Measurements from ENCODE around the gene PLIN3.

PLIN3 gene

DNA sequence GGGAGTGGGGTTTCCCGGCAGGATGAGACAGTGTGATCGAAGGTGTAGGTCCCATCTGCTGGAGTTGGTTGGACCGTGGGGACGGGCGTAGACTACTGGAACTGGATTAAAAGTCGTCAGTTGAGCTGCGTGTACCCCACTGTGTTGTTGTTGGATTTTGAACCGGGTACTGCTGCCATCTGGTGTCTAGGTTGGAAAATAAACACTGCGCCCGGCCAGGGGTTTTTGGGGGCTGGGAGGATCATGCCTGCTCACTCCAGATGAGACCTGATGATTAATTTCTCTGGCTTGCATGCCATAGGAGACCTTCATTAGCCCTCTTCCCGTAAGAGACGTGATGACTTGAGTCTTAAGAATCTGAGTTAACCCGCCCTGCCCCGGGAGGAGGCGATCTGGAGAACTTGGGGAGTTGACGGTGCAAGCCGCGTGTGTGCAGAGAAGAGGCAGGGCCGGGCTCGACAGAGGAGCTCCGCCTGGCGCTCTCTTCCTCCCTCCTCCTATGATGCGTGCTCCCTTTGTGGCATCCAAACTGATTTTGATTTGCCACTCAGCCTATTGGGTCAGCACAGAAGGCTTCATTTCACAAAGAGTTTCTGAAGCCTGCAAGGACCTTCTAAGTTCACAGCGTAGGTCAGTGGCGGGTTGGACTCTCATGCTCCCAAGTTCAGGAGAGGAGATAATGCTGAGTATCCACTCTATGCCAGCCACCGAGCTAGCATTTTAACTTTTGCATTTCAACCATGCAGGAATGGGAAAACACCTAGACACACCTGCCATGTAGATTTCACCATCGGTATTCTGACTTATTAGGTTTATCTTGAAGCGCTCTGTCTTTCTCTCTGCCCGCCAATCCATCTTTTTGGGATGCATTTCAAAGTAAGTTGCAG is 44.6 kb upstream of the PLIN3 start:
- TF ChIP-seq, protein P1, sequence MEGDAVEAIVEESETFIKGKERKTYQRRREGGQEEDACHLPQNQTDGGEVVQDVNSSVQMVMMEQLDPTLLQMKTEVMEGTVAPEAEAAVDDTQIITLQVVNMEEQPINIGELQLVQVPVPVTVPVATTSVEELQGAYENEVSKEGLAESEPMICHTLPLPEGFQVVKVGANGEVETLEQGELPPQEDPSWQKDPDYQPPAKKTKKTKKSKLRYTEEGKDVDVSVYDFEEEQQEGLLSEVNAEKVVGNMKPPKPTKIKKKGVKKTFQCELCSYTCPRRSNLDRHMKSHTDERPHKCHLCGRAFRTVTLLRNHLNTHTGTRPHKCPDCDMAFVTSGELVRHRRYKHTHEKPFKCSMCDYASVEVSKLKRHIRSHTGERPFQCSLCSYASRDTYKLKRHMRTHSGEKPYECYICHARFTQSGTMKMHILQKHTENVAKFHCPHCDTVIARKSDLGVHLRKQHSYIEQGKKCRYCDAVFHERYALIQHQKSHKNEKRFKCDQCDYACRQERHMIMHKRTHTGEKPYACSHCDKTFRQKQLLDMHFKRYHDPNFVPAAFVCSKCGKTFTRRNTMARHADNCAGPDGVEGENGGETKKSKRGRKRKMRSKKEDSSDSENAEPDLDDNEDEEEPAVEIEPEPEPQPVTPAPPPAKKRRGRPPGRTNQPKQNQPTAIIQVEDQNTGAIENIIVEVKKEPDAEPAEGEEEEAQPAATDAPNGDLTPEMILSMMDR (conservative IDR thresholded peaks at IDR 0.05; ENCODE audit: low read depth): peak; percentile 78
- DNase-seq (ENCODE audit: low spot score): peak; percentile 98
- CTCF ChIA-PET: interaction anchor here (0.6 to 2.4 kb wide), 16 partner anchors 17 to 149 kb away, joined by 3 to 23 read pairs (median 4); partner anchors contain the start of gene PLIN3
- peak overlapping the region; percentile 94 for H3K27ac ChIP-seq
- POLR2A ChIA-PET (ENCODE audit: low non-redundant PET): interaction anchor here (0.6 kb wide), 1 partner anchor 83 kb away, joined by 6 read pairs; no protein-coding TSS in a partner anchor

DNA sequence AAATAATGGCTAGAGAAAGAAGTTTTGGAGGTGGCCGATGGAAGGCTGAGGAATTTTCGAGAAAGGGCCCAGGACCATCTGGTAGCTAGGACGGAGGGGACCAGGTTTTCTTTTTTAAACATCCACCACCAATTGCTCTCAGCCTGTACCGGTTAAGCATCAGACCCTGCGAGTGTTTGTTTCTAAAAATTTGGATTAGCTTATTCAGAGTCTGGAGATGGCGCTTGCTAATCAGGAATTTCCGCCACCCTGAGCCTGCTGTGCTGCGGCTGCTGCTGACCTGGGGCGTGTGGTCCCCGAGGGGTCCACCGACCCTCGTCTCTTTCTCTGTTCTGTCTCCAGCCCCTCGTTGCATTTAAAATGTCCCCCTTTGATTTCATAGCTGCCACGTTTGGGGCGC is 43.8 kb upstream of the PLIN3 start:
- H3K27ac ChIP-seq: peak overlapping the region; percentile 94
- POLR2A ChIA-PET (ENCODE audit: low non-redundant PET): no interaction called here

DNA sequence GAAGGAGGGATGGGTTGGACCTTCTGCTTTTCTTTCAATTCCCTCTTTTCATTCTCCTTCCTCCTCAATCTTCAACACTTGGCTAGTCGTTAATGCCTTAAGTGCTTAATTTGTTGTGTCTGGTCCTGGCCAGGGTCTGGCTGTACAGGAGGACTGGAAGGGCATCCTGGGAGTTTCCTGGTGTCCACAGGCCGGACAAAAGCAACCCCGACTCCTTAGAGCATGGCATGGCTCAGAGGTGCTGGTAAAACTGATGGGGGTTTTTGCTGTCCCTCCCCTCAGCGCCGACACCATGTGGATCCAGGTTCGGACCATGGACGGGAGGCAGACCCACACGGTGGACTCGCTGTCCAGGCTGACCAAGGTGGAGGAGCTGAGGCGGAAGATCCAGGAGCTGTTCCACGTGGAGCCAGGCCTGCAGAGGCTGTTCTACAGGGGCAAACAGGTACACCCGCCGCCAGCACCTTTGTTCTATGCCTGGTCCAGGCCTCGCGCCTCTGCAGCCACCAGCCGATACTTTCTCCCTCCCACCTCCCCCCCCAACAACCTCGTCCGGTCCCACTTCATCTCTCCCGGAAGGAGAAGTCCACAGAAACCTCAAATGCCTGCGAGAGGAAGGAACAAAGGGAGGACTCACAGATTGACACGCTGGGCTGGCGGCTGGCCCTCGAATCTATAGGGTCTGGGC is 43.3 kb upstream of the PLIN3 start:
- POLR2A ChIA-PET (ENCODE audit: low non-redundant PET): interaction anchor here (0.6 kb wide), 1 partner anchor 37 kb away, joined by 3 read pairs; no protein-coding TSS in a partner anchor
- CTCF ChIA-PET: interaction anchor here (0.6 to 2.4 kb wide), 11 partner anchors 18 to 1350 kb away, joined by 3 to 23 read pairs (median 4); partner anchors contain the start of gene PLIN3
- TF ChIP-seq, protein P1 (conservative IDR thresholded peaks at IDR 0.05; ENCODE audit: low read depth): no peak
- H3K27ac ChIP-seq: peak overlapping the region; percentile 94
- peak; percentile 47 for DNase-seq (ENCODE audit: low spot score)

More for the DNA sequence above, 43.8 kb upstream of the PLIN3 start:
- TF ChIP-seq, protein P1 (conservative IDR thresholded peaks at IDR 0.05; ENCODE audit: low read depth): no peak
- DNase-seq (ENCODE audit: low spot score): peak; percentile 14
- CTCF ChIA-PET: interaction anchor here (0.6 to 2.4 kb wide), 13 partner anchors 18 to 148 kb away, joined by 3 to 23 read pairs (median 4); partner anchors contain the start of gene PLIN3

DNA sequence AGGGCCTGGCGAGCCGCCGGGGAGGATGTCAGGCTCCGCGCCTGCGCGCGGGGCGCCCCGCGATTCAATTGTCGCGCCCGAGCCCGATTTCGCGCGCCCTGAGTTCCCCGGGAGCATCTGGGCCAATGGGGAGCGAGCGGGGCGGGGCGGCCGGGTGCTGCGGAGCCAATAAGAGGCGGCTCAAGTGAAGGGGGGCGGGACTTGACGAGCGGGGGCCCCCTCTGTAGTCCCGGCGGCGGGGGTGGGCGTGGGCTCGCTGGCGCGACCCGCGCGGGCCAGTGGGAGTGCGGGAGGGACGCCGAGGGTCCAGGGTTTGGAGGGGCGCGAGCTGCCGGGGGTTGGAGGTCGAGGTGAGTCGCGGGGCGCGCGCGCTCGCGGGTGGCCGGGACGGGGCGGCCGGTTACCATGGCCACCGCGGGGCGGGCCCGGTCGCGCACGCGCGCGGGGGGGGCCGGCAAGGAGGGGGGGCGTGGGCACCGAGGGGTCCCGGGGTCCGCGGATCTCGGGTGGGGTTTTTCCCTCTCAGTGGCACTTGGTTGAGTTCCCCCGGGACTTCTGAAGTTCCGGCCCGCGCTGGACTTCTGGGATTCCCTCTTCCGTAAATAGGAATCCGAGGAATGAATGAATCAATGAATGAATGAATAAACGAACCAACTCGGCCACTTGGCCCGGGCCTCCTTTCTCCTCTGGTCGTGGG is 42.6 kb upstream of the PLIN3 start:
- peak; percentile 94 for DNase-seq (ENCODE audit: low spot score)
- H3K27ac ChIP-seq: peak overlapping the region; percentile 94
- TF ChIP-seq, protein P1 (conservative IDR thresholded peaks at IDR 0.05; ENCODE audit: low read depth): no peak
- ChIA-PET POLR2A (ENCODE audit: low non-redundant PET) (interaction anchor here (0.6 kb wide), 1 partner anchor 37 kb away, joined by 3 read pairs; no protein-coding TSS in a partner anchor), CTCF (interaction anchor here (0.6 to 1.5 kb wide), 5 partner anchors 37 to 111 kb away, joined by 3 to 13 read pairs (median 4); no protein-coding TSS in a partner anchor)

DNA sequence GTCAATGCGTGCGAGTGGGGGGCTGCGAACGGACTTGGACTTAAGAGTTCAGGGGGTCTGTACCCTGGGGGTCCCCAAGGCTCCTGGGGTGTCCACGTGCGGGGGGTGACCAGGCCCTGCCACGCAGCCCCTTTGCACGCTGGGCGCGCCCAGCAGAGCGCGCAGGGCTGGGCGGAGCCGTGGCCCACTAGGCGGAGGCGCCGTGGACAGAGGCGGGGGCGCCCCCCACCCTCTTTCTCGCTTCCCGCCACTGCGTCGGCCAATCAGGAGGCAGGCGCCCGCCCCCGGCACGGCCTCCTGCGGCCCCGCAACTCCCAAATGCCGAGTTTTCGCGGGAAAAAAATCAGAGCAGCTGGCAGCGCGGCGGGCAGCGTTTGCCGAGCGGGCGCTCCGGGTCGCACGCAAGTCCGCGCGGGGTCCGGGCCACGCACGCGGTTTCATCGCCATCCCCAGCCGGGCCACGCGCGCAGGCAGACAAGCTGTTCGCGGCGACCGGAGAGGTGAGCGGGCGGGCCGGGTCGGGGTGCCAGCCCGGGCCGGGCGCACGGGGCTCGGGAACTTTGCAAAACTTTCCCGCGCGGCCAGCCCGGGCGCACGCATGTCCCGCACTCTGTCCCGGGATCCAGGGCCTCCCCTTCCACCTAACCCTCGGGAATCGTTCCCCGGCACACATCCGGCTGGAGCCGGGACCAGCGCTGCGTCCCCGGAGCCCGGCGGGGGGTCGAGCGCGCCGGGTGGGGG is 41.9 kb upstream of the PLIN3 start, which contains the start of gene UHRF1:
TSS of gene UHRF1 (plus strand) at position 346 of the 741 bp plus-strand sequence. CDS start 1,385 bp downstream, outside the sequence.
- TF ChIP-seq, protein P1 (conservative IDR thresholded peaks at IDR 0.05; ENCODE audit: low read depth): no peak
- H3K27ac ChIP-seq: peak within 1 kb of the TSS; percentile 94
- ChIA-PET CTCF (interaction anchor here (0.6 to 1.0 kb wide), 3 partner anchors 36 to 110 kb away, joined by 3 to 4 read pairs (median 3); no protein-coding TSS in a partner anchor), POLR2A (ENCODE audit: low non-redundant PET) (interaction anchor here (0.6 to 0.7 kb wide), 2 partner anchors 20 to 48 kb away, joined by 3 to 4 read pairs; no protein-coding TSS in a partner anchor)
- DNase-seq (ENCODE audit: low spot score): peak; percentile 51
